Ectodermal cell (in vitro differentiated cells): ENCODE data around the gene UGCG.
"Not testable (repeated sequence)": the region's sequence is repeated elsewhere in the genome, so short reads cannot be mapped to it uniquely, and the experiment has no call there.

ENCODE experiments used
- H3K27ac ChIP-seq: 2 replicates; pipeline ENCODE4 v1.7.0; 2013; ENCODE audit warnings: mild to moderate bottlenecking, low read depth, low read length; ENCODE audit not compliant: insufficient read depth, poor library complexity, severe bottlenecking
- H3K27me3 ChIP-seq: 2 replicates; pipeline ENCODE4 v1.7.0; 2013; ENCODE audit warnings: mild to moderate bottlenecking, low read length; ENCODE audit not compliant: insufficient read depth, control insufficient read depth, poor library complexity, severe bottlenecking
- H3K36me3 ChIP-seq: one replicate; pipeline ENCODE4 v1.7.0; 2013; ENCODE audit warnings: low read length; ENCODE audit not compliant: control insufficient read depth, insufficient read depth
- H3K4me1 ChIP-seq: one replicate; pipeline ENCODE4 v1.7.0; 2013; ENCODE audit warnings: low read length; ENCODE audit not compliant: control insufficient read depth, insufficient read depth
- H3K4me3 ChIP-seq: 2 replicates; pipeline ENCODE4 v1.7.0; 2013; ENCODE audit warnings: low read depth, low read length, control low read depth; ENCODE audit not compliant: insufficient read depth
- H3K9me3 ChIP-seq: 2 replicates; pipeline ENCODE4 v1.7.0; 2013; ENCODE audit warnings: mild to moderate bottlenecking, low read length, moderate library complexity; ENCODE audit not compliant: control insufficient read depth
- WGBS, 2 experiments: methylation state at CpG; one replicate each; pipeline ENCODE4 v1.1.7; 2013; ENCODE audit warnings: missing lambda C conversion rate in 2 of 2; 5-methylcytosine and 5-hydroxymethylcytosine counted together

The UGCG gene

DNA sequence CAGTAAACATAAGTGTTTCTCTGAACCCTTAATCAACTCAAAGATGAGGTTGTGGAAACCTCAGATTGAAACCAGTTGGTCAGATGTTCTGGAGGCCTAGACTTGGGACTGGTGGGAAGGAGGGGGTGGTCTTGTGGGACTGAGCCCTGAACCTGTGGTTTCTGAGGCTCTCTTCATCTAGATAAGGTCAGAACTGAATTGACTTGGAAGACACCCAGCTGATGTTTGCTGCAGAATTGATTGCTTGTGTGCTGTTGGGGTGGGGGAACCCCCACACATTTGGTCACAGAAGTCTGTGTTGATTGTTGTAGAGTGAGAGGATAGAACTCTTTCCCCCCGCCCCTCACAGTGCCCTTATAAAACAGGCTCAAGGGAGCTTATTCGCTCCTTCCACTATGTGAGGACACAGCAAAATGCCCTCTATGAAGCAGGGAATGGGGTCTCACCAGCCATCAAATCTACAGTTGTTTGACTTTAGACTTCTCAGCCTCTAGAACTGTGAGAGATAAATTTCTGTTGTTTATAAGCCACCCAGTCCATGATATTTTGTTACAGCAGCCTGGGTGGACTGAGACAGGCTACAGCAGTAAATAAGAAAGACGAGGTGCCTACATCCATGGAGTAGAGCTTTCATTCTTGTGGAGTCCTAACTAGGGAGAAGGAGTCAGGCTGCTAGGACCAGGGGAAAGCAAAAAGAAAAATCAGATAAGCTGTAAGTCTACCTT lies 25.7 kb upstream of the UGCG start:
- WGBS, 2 experiments = 93 to 95% methylated on average over 3 of the region's 3 CpGs
- no peak overlapping the region for H3K27ac ChIP-seq
- H3K36me3 ChIP-seq = no peaks in the 10 kb centered on the region
- H3K4me3 ChIP-seq = no peak overlapping the region
- H3K9me3 ChIP-seq = no peaks in the 10 kb centered on the region
- H3K27me3 ChIP-seq = no peaks in the 10 kb centered on the region
- no peaks in the 10 kb centered on the region for H3K4me1 ChIP-seq

DNA sequence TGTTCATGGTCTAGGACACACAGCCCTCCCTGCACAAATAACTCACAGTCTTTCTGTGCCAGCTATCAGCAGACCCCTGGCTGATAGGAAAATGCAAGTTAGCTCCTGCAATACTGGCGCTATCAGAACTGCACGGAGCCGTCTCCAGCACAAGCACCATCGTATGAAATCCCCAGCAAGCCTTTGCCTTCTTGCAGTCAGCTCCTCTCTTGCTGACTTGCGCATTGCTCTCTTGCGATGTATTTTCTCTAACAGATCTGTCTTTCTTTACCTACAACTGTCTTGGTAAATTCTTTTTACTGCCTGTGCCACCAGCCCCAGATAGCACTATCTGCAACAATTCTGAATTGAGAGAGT lies 25.1 kb upstream of the UGCG start:
- Histone ChIP-seq H3K36me3 (no peaks in the 10 kb centered on the region), H3K4me1 (no peaks in the 10 kb centered on the region), H3K27ac (no peak overlapping the region), H3K4me3 (no peak overlapping the region), H3K27me3 (no peaks in the 10 kb centered on the region), H3K9me3 (no peaks in the 10 kb centered on the region)
- WGBS, 2 experiments = 90 to 93% methylated on average over 6 of the region's 6 CpGs

DNA sequence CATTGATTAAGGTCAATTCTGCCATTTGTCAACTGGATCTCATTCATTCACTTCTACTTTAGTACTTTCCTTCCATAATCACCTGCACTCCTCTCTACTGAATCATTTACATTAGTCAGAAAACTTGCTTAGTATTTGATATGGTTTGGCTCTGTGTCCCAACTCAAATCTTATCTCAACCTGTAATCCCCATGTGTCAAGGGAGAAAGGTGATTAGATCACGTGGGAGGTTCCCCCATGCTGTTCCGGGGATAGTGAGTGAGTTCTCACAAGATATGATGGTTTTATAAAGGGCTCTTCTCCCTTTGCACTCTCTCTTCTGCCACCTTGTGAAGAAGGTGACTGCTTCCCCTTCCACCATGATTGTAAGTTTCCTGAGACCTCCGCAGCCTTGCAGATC lies 23.7 kb upstream of the UGCG start:
- H3K4me1 ChIP-seq = no peaks in the 10 kb centered on the region
- 84 to 86% methylated on average over 3 of the region's 3 CpGs for WGBS, 2 experiments
- no peaks in the 10 kb centered on the region for H3K36me3 ChIP-seq
- H3K27me3 ChIP-seq = no peaks in the 10 kb centered on the region
- H3K27ac ChIP-seq = no peak overlapping the region
- H3K4me3 ChIP-seq = no peak overlapping the region
- H3K9me3 ChIP-seq = no peaks in the 10 kb centered on the region

DNA sequence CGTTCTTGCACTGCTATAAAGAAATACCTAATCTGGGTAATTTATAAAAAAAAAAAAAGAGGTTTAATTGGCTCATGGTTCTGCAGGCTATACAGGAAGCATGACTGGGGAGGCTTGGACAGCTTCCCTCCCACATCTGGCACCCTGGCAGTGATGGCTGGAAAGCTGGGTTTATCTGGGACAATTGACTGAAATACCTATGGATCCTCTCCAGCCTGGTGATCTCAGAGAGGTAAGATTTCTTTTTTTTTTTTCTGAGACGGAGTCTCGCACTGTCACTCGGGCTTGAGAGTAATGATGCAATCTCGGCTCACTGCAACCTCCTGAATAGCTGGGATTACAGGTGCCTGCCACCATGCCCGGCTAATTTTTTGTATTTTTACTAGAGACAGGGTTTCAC lies 22.7 kb upstream of the UGCG start:
- Histone ChIP-seq H3K27ac (no peak overlapping the region), H3K9me3 (no peaks in the 10 kb centered on the region), H3K4me3 (no peak overlapping the region), H3K36me3 (no peaks in the 10 kb centered on the region), H3K4me1 (no peaks in the 10 kb centered on the region), H3K27me3 (no peaks in the 10 kb centered on the region)
- WGBS, 2 experiments = 89 to 94% methylated on average over 5 to 6 of the region's 6 CpGs

DNA sequence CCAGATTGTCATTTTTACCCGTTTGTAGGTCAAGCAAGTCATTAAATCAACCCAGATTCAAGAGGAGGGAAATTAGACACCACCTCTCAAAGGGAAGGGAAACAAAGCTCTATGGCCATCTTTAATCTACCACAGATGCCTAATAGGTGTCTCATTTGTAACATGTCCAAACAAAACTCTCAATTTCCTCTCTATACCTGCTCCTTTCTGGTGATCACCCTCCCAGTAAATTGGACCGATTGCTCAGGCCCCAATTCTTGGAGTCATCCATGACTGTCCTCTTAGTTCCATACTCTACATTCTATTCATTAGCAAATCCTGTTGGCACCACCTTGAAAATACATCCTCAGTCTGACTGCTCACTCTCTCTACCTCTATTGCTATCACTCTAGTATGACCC lies 22.1 kb upstream of the UGCG start:
- Histone ChIP-seq H3K4me3 (no peak overlapping the region), H3K27ac (no peak overlapping the region), H3K36me3 (no peaks in the 10 kb centered on the region), H3K9me3 (no peaks in the 10 kb centered on the region), H3K4me1 (no peaks in the 10 kb centered on the region), H3K27me3 (no peaks in the 10 kb centered on the region)
- 86 to 93% methylated on average over 2 of the region's 2 CpGs for WGBS, 2 experiments

DNA sequence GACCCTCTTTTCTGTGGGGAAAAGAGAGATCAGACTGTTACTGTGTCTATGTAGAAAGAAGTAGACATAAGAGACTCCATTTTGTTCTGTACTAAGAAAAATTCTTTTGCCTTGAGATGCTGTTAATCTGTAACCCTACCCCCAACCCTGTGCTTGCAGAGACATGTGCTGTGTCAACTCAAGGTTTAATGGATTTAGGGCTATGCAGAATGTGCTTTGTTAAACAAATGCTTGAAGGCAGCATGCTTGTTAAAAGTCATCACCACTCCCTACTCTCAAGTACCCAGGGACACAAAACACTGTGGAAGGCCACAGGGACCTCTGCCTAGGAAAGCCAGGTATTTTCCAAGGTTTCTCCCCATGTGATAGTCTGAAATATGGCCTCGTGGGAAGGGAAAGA lies 21.3 kb upstream of the UGCG start:
- H3K36me3 ChIP-seq, H3K4me1 ChIP-seq, H3K4me3 ChIP-seq, H3K9me3 ChIP-seq, H3K27me3 ChIP-seq, H3K27ac ChIP-seq: not testable (repeated sequence)
- 68 to 73% methylated on average over 1 of the region's 1 CpG for WGBS, 2 experiments

DNA sequence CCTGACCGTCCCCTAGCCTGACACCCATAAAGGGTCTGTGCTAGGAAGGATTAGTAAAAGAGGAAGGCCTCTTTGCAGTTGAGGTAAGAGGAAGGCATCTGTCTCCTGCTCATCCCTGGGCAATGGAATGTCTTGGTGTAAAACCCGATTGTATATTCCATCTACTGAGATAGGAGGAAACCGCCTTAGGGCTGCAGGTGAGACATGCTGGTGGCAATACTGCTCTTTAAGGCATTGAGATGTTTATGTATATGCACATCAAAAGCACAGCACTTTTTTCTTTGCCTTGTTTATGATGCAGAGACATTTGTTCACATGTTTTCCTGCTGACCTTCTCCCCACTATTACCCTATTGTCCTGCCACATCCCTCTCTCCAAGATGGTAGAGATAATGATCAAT lies 20.9 kb upstream of the UGCG start:
- WGBS, 2 experiments = 77 to 83% methylated on average over 3 of the region's 3 CpGs
- H3K9me3 ChIP-seq, H3K4me3 ChIP-seq, H3K36me3 ChIP-seq, H3K27me3 ChIP-seq, H3K27ac ChIP-seq, H3K4me1 ChIP-seq: not testable (repeated sequence)

DNA sequence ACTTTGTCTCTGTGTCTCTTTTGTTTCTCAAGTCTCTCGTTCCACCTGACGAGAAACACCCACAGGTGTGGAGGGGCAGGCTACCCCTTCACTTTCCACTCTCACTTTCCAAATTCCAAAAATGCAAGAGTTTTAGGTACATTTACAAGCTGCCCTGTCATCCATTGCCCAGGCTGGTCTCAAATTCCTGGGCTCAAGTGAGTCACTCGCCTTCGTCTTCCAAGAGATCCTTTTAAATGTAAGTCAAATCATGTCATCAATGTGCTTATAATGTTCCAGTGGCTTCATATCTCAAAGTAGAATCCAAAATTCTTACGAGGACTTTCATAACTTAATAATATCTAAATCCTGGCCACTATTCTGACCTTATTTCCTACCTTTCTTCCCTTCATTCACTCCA lies 20.4 kb upstream of the UGCG start:
- H3K4me3 ChIP-seq = no peak overlapping the region
- H3K4me1 ChIP-seq = no peaks in the 10 kb centered on the region
- no peak overlapping the region for H3K27ac ChIP-seq
- 90 to 95% methylated on average over 5 of the region's 5 CpGs for WGBS, 2 experiments
- no peaks in the 10 kb centered on the region for H3K27me3 ChIP-seq
- H3K36me3 ChIP-seq = no peaks in the 10 kb centered on the region
- H3K9me3 ChIP-seq = no peaks in the 10 kb centered on the region

DNA sequence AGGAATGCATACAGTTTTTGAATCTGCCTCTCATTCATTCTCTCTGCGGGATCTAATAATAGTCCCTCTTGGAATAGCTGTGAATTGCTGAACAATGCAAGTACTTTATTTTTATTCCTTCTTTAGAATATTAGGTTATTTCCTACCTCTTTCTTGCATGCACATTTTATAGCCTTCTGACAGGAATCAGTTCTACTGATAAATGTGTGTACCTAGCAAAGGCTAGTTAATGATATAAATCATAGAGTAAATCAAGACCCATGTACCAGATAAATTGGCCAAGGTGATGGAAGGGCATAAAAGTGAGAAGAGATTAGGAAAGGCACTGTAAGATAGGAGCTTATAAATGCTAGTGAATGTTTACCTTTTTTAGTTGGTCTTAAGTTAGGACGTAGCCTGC lies 19.2 kb upstream of the UGCG start:
- no peaks in the 10 kb centered on the region for H3K27me3 ChIP-seq
- WGBS, 2 experiments = 97 to 100% methylated on average over 2 of the region's 2 CpGs
- no peak overlapping the region for H3K27ac ChIP-seq
- H3K9me3 ChIP-seq = no peaks in the 10 kb centered on the region
- H3K4me3 ChIP-seq = no peak overlapping the region
- no peaks in the 10 kb centered on the region for H3K36me3 ChIP-seq
- H3K4me1 ChIP-seq = no peaks in the 10 kb centered on the region

DNA sequence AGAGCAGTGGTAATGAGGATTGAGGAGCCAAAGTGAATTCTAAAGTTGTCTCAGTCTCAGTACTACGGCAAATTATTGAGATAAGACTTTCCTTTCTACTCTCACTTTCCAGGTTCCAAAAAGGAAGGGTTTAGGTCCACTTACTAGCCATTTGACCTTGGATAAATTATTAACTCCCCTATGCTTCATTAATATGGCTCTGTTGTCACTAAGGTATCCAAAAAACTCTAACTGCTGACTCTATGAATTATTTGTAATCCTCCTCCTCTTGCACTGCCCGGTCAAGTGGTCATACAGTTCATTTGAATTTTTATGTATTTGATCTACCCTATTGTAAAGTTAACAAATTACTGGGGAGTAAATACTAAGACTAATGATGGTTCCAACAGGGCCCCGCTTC lies 17.7 kb upstream of the UGCG start:
- Histone ChIP-seq H3K4me3 (no peak overlapping the region), H3K4me1 (no peaks in the 10 kb centered on the region), H3K27ac (no peak overlapping the region), H3K36me3 (no peaks in the 10 kb centered on the region), H3K9me3 (no peaks in the 10 kb centered on the region), H3K27me3 (no peaks in the 10 kb centered on the region)
- WGBS, 2 experiments = 79 to 96% methylated on average over 1 to 3 of the region's 3 CpGs
